GM23248 (cell line): Measurements from ENCODE around the gene VSIG2.

ENCODE experiments used
- EZH2 ChIP-seq: fragments of 200-600 bp; sonication (generic); IDR thresholded peaks from 2 replicates; pipeline ENCODE4 v1.6.1; 2018; ENCODE audit warnings: antibody characterized with exemption, mild to moderate bottlenecking; ENCODE audit not compliant: insufficient read depth, poor library complexity, severe bottlenecking
- EZH2phosphoT487 ChIP-seq: fragments of 200-600 bp; sonication (generic); IDR thresholded peaks from 2 replicates; pipeline ENCODE4 v1.6.1; 2018; ENCODE audit warnings: antibody characterized with exemption, moderate library complexity, mild to moderate bottlenecking, low read depth; ENCODE audit not compliant: insufficient read depth

- TF ChIP-seq EZH2 (no peak), EZH2phosphoT487 (no peak)
Observed at GRCh38 chr11:124700028-124700427, 52.0 kb downstream of the VSIG2 start.
